PC-3 (cell line): ENCODE results near the gene ZNF518A. TPM values are rescaled to one million over a fixed set of nuclear protein-coding genes. Genes with fewer than 3 reads are reported as not detected.

ENCODE experiments used
- ATAC-seq: fragments of 200-7000 bp; cut with Tn5 transposase; 2 replicates; pipeline ENCODE4 v1.9.1; 2020; ENCODE audit warnings: mild to moderate bottlenecking, moderate library complexity
- BruUV-seq: library from RNA; stranded (reverse); fragments of 400-500 nt; replicated peaks from 2 replicates; lab custom pipeline; 2021; lab: Mats Ljungman, UMichigan
- CTCF ChIA-PET: fragments of 300-600 bp; sonication (Branson Sonifier 250); formaldehyde crosslinking; loops from one replicate; lab custom pipeline; 2022; ENCODE audit warnings: antibody characterized with exemption; lab: Charles Lee
- POLR2A ChIA-PET: fragments of 300-600 bp; sonication (Branson Sonifier 250); formaldehyde crosslinking; loops from one replicate; lab custom pipeline; 2022; ENCODE audit warnings: antibody characterized with exemption; ENCODE audit not compliant: unreplicated experiment; lab: Charles Lee
- DNase-seq: peaks from one replicate; pipeline ENCODE4 v3.0.0-alpha.2; 2015
- H2AFZ ChIP-seq: fragments of 300-600 bp; sonication (generic); 2 replicates; pipeline ENCODE4 v1.6.0; 2016; ENCODE audit warnings: antibody characterized with exemption, low read length
- H3F3A ChIP-seq: fragments of 300-600 bp; sonication (generic); one replicate; pipeline ENCODE4 v1.6.0; 2017; ENCODE audit warnings: antibody characterized with exemption, low read length, control low read depth, mild to moderate bottlenecking; ENCODE audit not compliant: unreplicated experiment
- H3K27ac ChIP-seq: fragments of 300-600 bp; sonication (generic); 2 replicates; pipeline ENCODE4 v1.5.1; 2016; ENCODE audit warnings: mild to moderate bottlenecking, low read length
- H3K27me3 ChIP-seq: fragments of 300-600 bp; sonication (generic); 2 replicates; pipeline ENCODE4 v1.6.1; 2016; ENCODE audit warnings: low read length, mixed read lengths
- H3K36me3 ChIP-seq: fragments of 300-600 bp; sonication (generic); 2 replicates; pipeline ENCODE4 v1.6.1; 2016; ENCODE audit warnings: low read depth, mixed run types, low read length, mixed read lengths
- H3K4me1 ChIP-seq: fragments of 300-600 bp; sonication (generic); 2 replicates; pipeline ENCODE4 v1.5.1; 2016; ENCODE audit warnings: low read length; ENCODE audit not compliant: insufficient read depth
- H3K4me2 ChIP-seq: fragments of 300-600 bp; sonication (generic); 2 replicates; pipeline ENCODE4 v1.6.0; 2016; ENCODE audit warnings: low read length
- H3K4me3 ChIP-seq: fragments of 300-600 bp; sonication (generic); 2 replicates; pipeline ENCODE4 v1.5.1; 2016; ENCODE audit warnings: mild to moderate bottlenecking, low read length, mixed read lengths
- H3K79me2 ChIP-seq: fragments of 300-600 bp; sonication (generic); 2 replicates; pipeline ENCODE4 v1.6.1; 2017; ENCODE audit warnings: low read length, mixed read lengths
- H3K9ac ChIP-seq: fragments of 300-600 bp; sonication (generic); 2 replicates; pipeline ENCODE4 v1.6.0; 2016; ENCODE audit warnings: mild to moderate bottlenecking, low read length
- H3K9me2 ChIP-seq: fragments of 300-600 bp; sonication (generic); replicated peaks from 2 replicates; pipeline ENCODE4 v1.6.1; 2016; ENCODE audit warnings: mixed run types, low read length, mixed read lengths
- H3K9me3 ChIP-seq: fragments of 300-600 bp; sonication (generic); 2 replicates; pipeline ENCODE4 v1.6.1; 2016; ENCODE audit warnings: low read length, mixed read lengths
- H4K20me1 ChIP-seq: fragments of 300-600 bp; sonication (generic); 2 replicates; pipeline ENCODE4 v1.6.1; 2016; ENCODE audit warnings: low read length, mixed read lengths
- EZH2 ChIP-seq: fragments of 300-600 bp; sonication (generic); IDR thresholded peaks from one replicate; pipeline ENCODE4 v1.6.1; 2017; ENCODE audit warnings: antibody characterized with exemption, mild to moderate bottlenecking, low read length; ENCODE audit not compliant: unreplicated experiment
- EZH2phosphoT487 ChIP-seq: fragments of 300-600 bp; sonication (generic); IDR thresholded peaks from 2 replicates; pipeline ENCODE4 v1.6.1; 2018; ENCODE audit warnings: mild to moderate bottlenecking, antibody characterized with exemption, low read length, borderline replicate concordance
- intact Hi-C: fragments of 100-400 bp; cut with micrococcal nuclease; formaldehyde crosslinking; loops from 2 replicates; pipeline ENCODE4 v1.9.0; 2023
- total RNA-seq: library from RNA; depleted of rRNA; stranded (reverse); fragments of >200 nt; gene quantifications from 2 replicates; pipeline ENCODE4 v1.2.3, GENCODE V29; 2014
- TF ChIP-seq, protein P1 (sequence below): fragments of 300-600 bp; sonication (generic); conservative IDR thresholded peaks from 2 replicates; pipeline ENCODE4 v1.5.1; 2017; ENCODE audit warnings: antibody characterized with exemption, low read depth, mild to moderate bottlenecking, low read length

The ZNF518A gene
- total RNA-seq, 1 experiment from 2014 or later: 0.69 TPM

GRCh38 chr10:96090463-96090800 lies 39.7 kb upstream of the ZNF518A start:
- ChIA-PET POLR2A (no interaction called here), CTCF (no interaction called here)
- intact Hi-C loops: loop anchor here (1.0 kb wide), 1 partner anchor 40 kb away; the partner anchor contains the start of gene ZNF518A
- TSS peak; percentile 94 for BruUV-seq
- Histone ChIP-seq H3K79me2 (no peaks in the 10 kb centered on the region), H3K4me1 (peaks cover 13% of the 10 kb centered on the region), H3K36me3 (no peaks in the 10 kb centered on the region), H3K27me3 (peaks cover 20% of the 10 kb centered on the region), H3K9me2 (no peaks in the 10 kb centered on the region), H3K4me3 (peak overlapping the region; percentile 83), H4K20me1 (no peaks in the 10 kb centered on the region), H3K9me3 (no peaks in the 10 kb centered on the region), H3K4me2 (peak overlapping the region; percentile 98), H3F3A (no peaks in the 10 kb centered on the region), H3K9ac (peak overlapping the region; percentile 94), H3K27ac (peak overlapping the region; percentile 92), H2AFZ (peak overlapping the region; percentile 99)
- DNase-seq: no peak
- TF ChIP-seq EZH2 (no peak), EZH2phosphoT487 (no peak)
- TF ChIP-seq, protein P1, sequence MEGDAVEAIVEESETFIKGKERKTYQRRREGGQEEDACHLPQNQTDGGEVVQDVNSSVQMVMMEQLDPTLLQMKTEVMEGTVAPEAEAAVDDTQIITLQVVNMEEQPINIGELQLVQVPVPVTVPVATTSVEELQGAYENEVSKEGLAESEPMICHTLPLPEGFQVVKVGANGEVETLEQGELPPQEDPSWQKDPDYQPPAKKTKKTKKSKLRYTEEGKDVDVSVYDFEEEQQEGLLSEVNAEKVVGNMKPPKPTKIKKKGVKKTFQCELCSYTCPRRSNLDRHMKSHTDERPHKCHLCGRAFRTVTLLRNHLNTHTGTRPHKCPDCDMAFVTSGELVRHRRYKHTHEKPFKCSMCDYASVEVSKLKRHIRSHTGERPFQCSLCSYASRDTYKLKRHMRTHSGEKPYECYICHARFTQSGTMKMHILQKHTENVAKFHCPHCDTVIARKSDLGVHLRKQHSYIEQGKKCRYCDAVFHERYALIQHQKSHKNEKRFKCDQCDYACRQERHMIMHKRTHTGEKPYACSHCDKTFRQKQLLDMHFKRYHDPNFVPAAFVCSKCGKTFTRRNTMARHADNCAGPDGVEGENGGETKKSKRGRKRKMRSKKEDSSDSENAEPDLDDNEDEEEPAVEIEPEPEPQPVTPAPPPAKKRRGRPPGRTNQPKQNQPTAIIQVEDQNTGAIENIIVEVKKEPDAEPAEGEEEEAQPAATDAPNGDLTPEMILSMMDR: no peak
- ATAC-seq: no peak

GRCh38 chr10:96092999-96093767 lies 36.9 kb upstream of the ZNF518A start:
- Histone ChIP-seq H3K79me2 (no peaks in the 10 kb centered on the region), H3K4me2 (no peak overlapping the region), H3K4me1 (peaks cover 13% of the 10 kb centered on the region), H3K36me3 (no peaks in the 10 kb centered on the region), H3K9me2 (no peaks in the 10 kb centered on the region), H3K4me3 (no peak overlapping the region), H3K9me3 (no peaks in the 10 kb centered on the region), H3K9ac (no peak overlapping the region), H3F3A (no peaks in the 10 kb centered on the region), H3K27me3 (peaks cover 35% of the 10 kb centered on the region), H4K20me1 (no peaks in the 10 kb centered on the region), H3K27ac (no peak overlapping the region), H2AFZ (no peak overlapping the region)
- TF ChIP-seq, protein P1: no peak
- no peak for TF ChIP-seq EZH2phosphoT487
- ChIA-PET CTCF (no interaction called here), POLR2A (no interaction called here)
- intact Hi-C loops: no loop called here
- ATAC-seq (no peak), DNase-seq (no peak)
- BruUV-seq: no TSS peak

GRCh38 chr10:96093948-96094347 lies 36.1 kb upstream of the ZNF518A start:
- ChIA-PET POLR2A (no interaction called here), CTCF (no interaction called here)
- H3K4me2 ChIP-seq: no peak overlapping the region
- H4K20me1 ChIP-seq: no peaks in the 10 kb centered on the region
- peaks cover 38% of the 10 kb centered on the region for H3K27me3 ChIP-seq
- no peaks in the 10 kb centered on the region for H3K36me3 ChIP-seq
- no peak overlapping the region for H2AFZ ChIP-seq
- peaks cover 11% of the 10 kb centered on the region for H3K4me1 ChIP-seq
- H3K27ac ChIP-seq: no peak overlapping the region
- H3K4me3 ChIP-seq: no peak overlapping the region
- H3K79me2 ChIP-seq: no peaks in the 10 kb centered on the region
- intact Hi-C loops: no loop called here
- H3K9me3 ChIP-seq: no peaks in the 10 kb centered on the region
- no TSS peak for BruUV-seq
- no peak for DNase-seq
- H3K9ac ChIP-seq: no peak overlapping the region
- no peaks in the 10 kb centered on the region for H3F3A ChIP-seq
- no peak for TF ChIP-seq EZH2
- no peak for TF ChIP-seq EZH2phosphoT487
- TF ChIP-seq, protein P1: no peak
- no peaks in the 10 kb centered on the region for H3K9me2 ChIP-seq
- no peak for ATAC-seq
